Cardiac muscle cell (in vitro differentiated cells and primary cell): ENCODE results near the gene FOXO6. TPM values are rescaled to one million over a fixed set of nuclear protein-coding genes. Genes with fewer than 3 reads are reported as not detected.

Experiments
- DNase-seq, 2 donors: peaks; one replicate each; pipeline versions ENCODE4 v3.0.0 to v3.0.0-alpha.2; 2010 to 2017; ENCODE audit warnings: low read depth in 1 of 2, low spot score in 1 of 2
- H3K27ac ChIP-seq: fragments of 200-600 bp; sonication (generic); 2 replicates; pipeline ENCODE4 v1.5.1; 2016
- H3K27me3 ChIP-seq: fragments of 200-600 bp; sonication (generic); 2 replicates; pipeline ENCODE4 v1.6.0; 2016; ENCODE audit warnings: control low read depth
- H3K36me3 ChIP-seq: fragments of 200-600 bp; sonication (generic); 2 replicates; pipeline ENCODE4 v1.5.1; 2016; ENCODE audit warnings: control low read depth
- H3K4me1 ChIP-seq: fragments of 200-600 bp; sonication (generic); 2 replicates; pipeline ENCODE4 v1.8.1; 2017; ENCODE audit warnings: low read depth, mild to moderate bottlenecking, mixed run types
- H3K4me3 ChIP-seq: fragments of 200-600 bp; sonication (generic); 2 replicates; pipeline ENCODE4 v1.5.1; 2016; ENCODE audit warnings: mild to moderate bottlenecking
- H3K9me3 ChIP-seq: fragments of 200-600 bp; sonication (generic); 2 replicates; pipeline ENCODE4 v1.5.1; 2017; ENCODE audit warnings: low read depth, mild to moderate bottlenecking, control low read depth
- CTCF ChIP-seq: IDR thresholded peaks from 2 replicates; pipeline ENCODE4 v1.5.1; 2012; ENCODE audit warnings: low read depth, mild to moderate bottlenecking, low read length
- polyA plus RNA-seq: library from polyadenylated mRNA; unstranded; fragments of >200 nt; fragmentation: Nextera tagmentation; extraction: Ambion mirVana; gene quantifications from 2 replicates; pipeline ENCODE4 v1.2.1, GENCODE V29; 2016
- total RNA-seq: library from RNA; depleted of rRNA; stranded (reverse); fragments of >200 nt; gene quantifications from 2 replicates; pipeline ENCODE4 v1.2.3, GENCODE V29; 2016

FOXO6 gene
- total RNA-seq (9.9 and 18.2 TPM in 2 replicates), polyA plus RNA-seq (10.7 and 18.6 TPM in 2 replicates)

- Histone ChIP-seq H3K27me3 (peaks cover 15% of the 10 kb centered on the region), H3K4me3 (peak within 1 kb of the TSS; percentile 79), H3K4me1 (peaks cover 43% of the 10 kb centered on the region), H3K27ac (no peak within 1 kb of the TSS), H3K36me3 (no peaks in the 10 kb centered on the region), H3K9me3 (no peaks in the 10 kb centered on the region)
- DNase-seq: peak; percentile 98 to 100
- TF ChIP-seq CTCF: peak; percentile 36
Observed at GRCh38 chr1:41360786-41361494, at the start of gene FOXO6. Gene FOXO6, plus strand, starts transcription at chr1:41361434.

GRCh38 chr1:41312991-41313645 lies 48.1 kb upstream of the FOXO6 start:
- Histone ChIP-seq H3K36me3 (no peaks in the 10 kb centered on the region), H3K9me3 (no peaks in the 10 kb centered on the region), H3K27ac (no peak overlapping the region), H3K27me3 (no peaks in the 10 kb centered on the region), H3K4me3 (no peak overlapping the region), H3K4me1 (no peaks in the 10 kb centered on the region)
- no peak for TF ChIP-seq CTCF
- DNase-seq: peak in 1 of 2 donors; percentile 70

GRCh38 chr1:41313661-41314131 lies 47.5 kb upstream of the FOXO6 start:
- H3K36me3 ChIP-seq: no peaks in the 10 kb centered on the region
- no peaks in the 10 kb centered on the region for H3K27me3 ChIP-seq
- no peaks in the 10 kb centered on the region for H3K4me1 ChIP-seq
- DNase-seq: peak; percentile 43 to 45
- no peaks in the 10 kb centered on the region for H3K9me3 ChIP-seq
- TF ChIP-seq CTCF: peak; percentile 56
- H3K4me3 ChIP-seq: no peak overlapping the region
- no peak overlapping the region for H3K27ac ChIP-seq

GRCh38 chr1:41314376-41315145 lies 46.7 kb upstream of the FOXO6 start:
- H3K36me3 ChIP-seq: no peaks in the 10 kb centered on the region
- H3K9me3 ChIP-seq: no peaks in the 10 kb centered on the region
- DNase-seq: peak in 1 of 2 donors; percentile 14
- H3K4me3 ChIP-seq: no peak overlapping the region
- TF ChIP-seq CTCF: no peak
- H3K27ac ChIP-seq: no peak overlapping the region
- H3K4me1 ChIP-seq: peaks cover 6% of the 10 kb centered on the region
- H3K27me3 ChIP-seq: no peaks in the 10 kb centered on the region

GRCh38 chr1:41315146-41315822 lies 46.0 kb upstream of the FOXO6 start:
- Histone ChIP-seq H3K4me1 (peaks cover 13% of the 10 kb centered on the region), H3K27ac (no peak overlapping the region)

More at GRCh38 chr1:41315146-41315822, 46.0 kb upstream of the FOXO6 start:
- Histone ChIP-seq H3K27me3 (no peaks in the 10 kb centered on the region), H3K4me3 (no peak overlapping the region), H3K36me3 (no peaks in the 10 kb centered on the region), H3K9me3 (no peaks in the 10 kb centered on the region)
- no peak for TF ChIP-seq CTCF
- DNase-seq: peak in 1 of 2 donors; percentile 82
